Measurements from ENCODE around the gene WWOX. TPM values are rescaled to one million over a fixed set of nuclear protein-coding genes. Genes with fewer than 3 reads are reported as not detected.

Gene WWOX
- total and polyA plus RNA-seq, 2 of the 8 experiments (the other 6 are each of a cell fraction or from before 2014, with no cell fraction given) = 5.4 to 16.7 TPM

DNA sequence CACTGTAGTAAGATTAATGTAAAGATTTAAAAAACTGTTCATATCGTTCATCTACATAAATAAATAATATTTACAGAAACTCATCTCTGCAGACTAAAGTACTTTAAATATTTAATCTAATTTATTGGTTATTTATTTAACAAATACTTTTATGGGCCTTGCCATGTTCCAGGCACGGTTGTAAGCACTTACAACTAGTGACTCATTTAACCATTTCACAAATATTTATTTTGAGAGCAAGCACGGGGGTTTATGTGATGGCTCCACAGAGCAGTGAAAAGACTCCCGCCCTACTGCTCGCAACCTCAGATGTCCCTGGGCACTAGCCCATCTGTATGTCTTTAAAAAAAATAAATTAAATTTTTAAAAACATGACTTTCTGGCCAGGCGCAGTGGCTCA, 575.9 kb downstream of the WWOX start:
- no peak overlapping the region for H2AK5ac ChIP-seq (ENCODE audit: low read depth, low read length)
- no peak overlapping the region for H2BK5ac ChIP-seq (ENCODE audit: low read depth, low read length)
- no peak overlapping the region for H3K56ac ChIP-seq (replicated peaks; ENCODE audit: insufficient read length, low read depth, low read length)
- H3K79me1 ChIP-seq (ENCODE audit: low read depth, low read length) = no peaks in the 10 kb centered on the region
- H3K4me2 ChIP-seq (ENCODE audit: insufficient read depth in 1 of 2, low read depth in 2 of 2, low read length in 2 of 2) = no peak overlapping the region
- no peaks in the 10 kb centered on the region for H3K4me1 ChIP-seq (replicated peaks in 1 of 4; ENCODE audit: control insufficient read depth in 3 of 4, insufficient read depth in 4 of 4, low read length in 3 of 4)
- no peak overlapping the region for H2BK12ac ChIP-seq (ENCODE audit: low read depth, low read length)
- no peak overlapping the region for H2AFZ ChIP-seq (ENCODE audit: low read length)
- H3K27ac ChIP-seq (ENCODE audit: low read depth, low read length) = no peak overlapping the region
- H3K23me2 ChIP-seq (ENCODE audit: low read depth, low read length) = no peaks in the 10 kb centered on the region
- H3K4ac ChIP-seq (replicated peaks; ENCODE audit: insufficient read length, low read depth, low read length) = no peak overlapping the region
- H4K91ac ChIP-seq (replicated peaks; ENCODE audit: insufficient read length, low read length) = no peak overlapping the region
- H4K20me1 ChIP-seq (replicated peaks in 1 of 2; ENCODE audit: control insufficient read depth in 1 of 2, insufficient read depth in 2 of 2, low read length in 2 of 2) = no peaks in the 10 kb centered on the region
- H4K5ac ChIP-seq (ENCODE audit: insufficient read length, low read depth, low read length) = no peak overlapping the region
- no peak overlapping the region for H2BK15ac ChIP-seq (ENCODE audit: low read length)
- no peak overlapping the region for H3K4me3 ChIP-seq (ENCODE audit: extremely low read depth in 1 of 4, insufficient read depth in 2 of 4, low read depth in 3 of 4, low read length in 4 of 4)
- ChIA-PET CTCF (ENCODE audit: partially characterized antibody) (interaction anchor here (0.7 to 1.2 kb wide), 3 partner anchors 8 to 1562 kb away, joined by 3 to 4 read pairs (median 3); no protein-coding TSS in a partner anchor), POLR2A (ENCODE audit: partially characterized antibody) (no interaction called here)
- WGBS, 2 experiments (ENCODE audit: extremely low coverage in 1 of 2, insufficient coverage in 1 of 2, insufficient read length in 1 of 2, insufficient replicate concordance in 2 of 2, low coverage in 1 of 2, low lambda C conversion rate in 2 of 2, missing lambda C conversion rate in 1 of 2) = 89% methylated on average over 6 of the region's 6 CpGs; no CpG with 5 or more reads in 1 of the 2 experiments
- H2BK120ac ChIP-seq (replicated peaks; ENCODE audit: low read depth, low read length) = no peak overlapping the region
- no peak overlapping the region for H3K14ac ChIP-seq (ENCODE audit: insufficient read length)
- FAIRE-seq (no peak), DNase-seq (ENCODE audit: low read depth in 1 of 2, low spot score in 2 of 2) (no peak)
- no peaks in the 10 kb centered on the region for H3K9me3 ChIP-seq (ENCODE audit: insufficient read depth in 2 of 2, low read depth in 1 of 2, low read length in 1 of 2)
- no peaks in the 10 kb centered on the region for H3K79me2 ChIP-seq (ENCODE audit: control insufficient read depth in 1 of 2, insufficient read depth in 2 of 2, low read length in 2 of 2)
- no peaks in the 10 kb centered on the region for H3K36me3 ChIP-seq (ENCODE audit: control insufficient read depth in 2 of 4, insufficient read depth in 4 of 4, low read length in 3 of 4)
- H3K23ac ChIP-seq (ENCODE audit: insufficient read length) = no peak overlapping the region
- H2BK20ac ChIP-seq (ENCODE audit: low read length) = no peak overlapping the region
- no peaks in the 10 kb centered on the region for H3K27me3 ChIP-seq (replicated peaks in 1 of 4; ENCODE audit: control insufficient read depth in 3 of 4, extremely low read depth in 1 of 4, insufficient read depth in 3 of 4, low read length in 3 of 4)
- H3K9ac ChIP-seq (replicated peaks in 1 of 4; ENCODE audit: extremely low read depth in 1 of 4, low read depth in 3 of 4, low read length in 3 of 4) = no peak overlapping the region
- H4K8ac ChIP-seq (ENCODE audit: extremely low read depth, insufficient read depth, low read length) = no peak overlapping the region
- no peak overlapping the region for H3K18ac ChIP-seq (ENCODE audit: extremely low read depth, low read length)
- TF ChIP-seq HDAC6 (IDR thresholded peaks at IDR 0.05; ENCODE audit: low read depth, low read length) (no peak), POLR2A (IDR thresholded peaks at IDR 0.05; ENCODE audit: control extremely low read depth in 1 of 2, low read depth in 2 of 2, low read length in 2 of 2) (no peak), TCF12 (IDR thresholded peaks at IDR 0.05; ENCODE audit: low read depth, low read length) (no peak)
- TF ChIP-seq, protein P1, sequence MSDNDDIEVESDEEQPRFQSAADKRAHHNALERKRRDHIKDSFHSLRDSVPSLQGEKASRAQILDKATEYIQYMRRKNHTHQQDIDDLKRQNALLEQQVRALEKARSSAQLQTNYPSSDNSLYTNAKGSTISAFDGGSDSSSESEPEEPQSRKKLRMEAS (IDR thresholded peaks at IDR 0.05) = no peak

Data from H1 (cell line).